Transverse colon (tissue), 4 donors: ENCODE measurements around the gene LMX1B.

Source experiments
- POLR2A ChIP-seq: fragments of 450-650 bp; IDR thresholded peaks from one replicate; pipeline ENCODE4 v1.6.1; 2016; ENCODE audit warnings: antibody characterized with exemption, mild to moderate bottlenecking, moderate library complexity
- POLR2AphosphoS5 ChIP-seq, 3 donors: sonication (generic); formaldehyde crosslinking; IDR thresholded peaks; one replicate each; pipeline ENCODE4 v1.6.1; 2016; ENCODE audit warnings: antibody characterized with exemption in 3 of 3
- TF ChIP-seq, protein P1 (sequence below), 5 experiments: fragments of 200-600 bp in 3 of 5; fragments of 450-650 bp in 2 of 5; sonication (generic) in 3 of 5; IDR thresholded peaks; 1 replicate in 2 of 5; 2 replicates in 3 of 5; pipeline ENCODE4 v1.5.1; 2016 to 2017; ENCODE audit warnings: antibody characterized with exemption in 5 of 5, inconsistent platforms in 3 of 5, mild to moderate bottlenecking in 2 of 5, moderate library complexity in 1 of 5

DNA sequence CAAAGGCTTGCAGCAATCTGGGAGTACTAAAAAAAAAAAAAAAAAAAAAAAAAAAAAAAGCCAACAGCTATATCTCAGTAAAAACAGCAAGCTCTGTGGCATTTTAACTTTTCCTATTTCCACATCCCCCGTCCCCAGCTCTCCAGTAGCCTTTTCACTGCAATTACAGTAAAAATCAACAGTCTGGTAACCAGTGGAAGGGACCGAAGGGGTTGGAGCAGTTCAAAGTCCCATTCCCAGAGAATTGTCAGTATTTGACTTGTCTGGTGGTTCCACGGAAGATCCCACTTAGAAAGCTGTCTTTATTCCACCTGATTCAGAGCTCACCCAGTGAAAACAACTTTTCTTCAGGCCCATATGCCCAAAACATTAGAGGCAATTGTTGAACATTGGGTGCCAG lies 119.3 kb downstream of the LMX1B start:
- TF ChIP-seq, protein P1, sequence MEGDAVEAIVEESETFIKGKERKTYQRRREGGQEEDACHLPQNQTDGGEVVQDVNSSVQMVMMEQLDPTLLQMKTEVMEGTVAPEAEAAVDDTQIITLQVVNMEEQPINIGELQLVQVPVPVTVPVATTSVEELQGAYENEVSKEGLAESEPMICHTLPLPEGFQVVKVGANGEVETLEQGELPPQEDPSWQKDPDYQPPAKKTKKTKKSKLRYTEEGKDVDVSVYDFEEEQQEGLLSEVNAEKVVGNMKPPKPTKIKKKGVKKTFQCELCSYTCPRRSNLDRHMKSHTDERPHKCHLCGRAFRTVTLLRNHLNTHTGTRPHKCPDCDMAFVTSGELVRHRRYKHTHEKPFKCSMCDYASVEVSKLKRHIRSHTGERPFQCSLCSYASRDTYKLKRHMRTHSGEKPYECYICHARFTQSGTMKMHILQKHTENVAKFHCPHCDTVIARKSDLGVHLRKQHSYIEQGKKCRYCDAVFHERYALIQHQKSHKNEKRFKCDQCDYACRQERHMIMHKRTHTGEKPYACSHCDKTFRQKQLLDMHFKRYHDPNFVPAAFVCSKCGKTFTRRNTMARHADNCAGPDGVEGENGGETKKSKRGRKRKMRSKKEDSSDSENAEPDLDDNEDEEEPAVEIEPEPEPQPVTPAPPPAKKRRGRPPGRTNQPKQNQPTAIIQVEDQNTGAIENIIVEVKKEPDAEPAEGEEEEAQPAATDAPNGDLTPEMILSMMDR (IDR thresholded peaks at IDR 0.05), result no peak
- TF ChIP-seq POLR2A (no peak), POLR2AphosphoS5 (IDR thresholded peaks at IDR 0.05) (no peak)
